GM12874 (cell line): Measurements from ENCODE around the gene WDR45.

Experiments
- TF ChIP-seq, protein P1 (sequence below): IDR thresholded peaks from 2 replicates; pipeline ENCODE4 v1.5.1; 2011; ENCODE audit warnings: low read depth, mild to moderate bottlenecking, control low read depth, low read length, moderate library complexity; ENCODE audit not compliant: insufficient read depth

Gene WDR45

DNA sequence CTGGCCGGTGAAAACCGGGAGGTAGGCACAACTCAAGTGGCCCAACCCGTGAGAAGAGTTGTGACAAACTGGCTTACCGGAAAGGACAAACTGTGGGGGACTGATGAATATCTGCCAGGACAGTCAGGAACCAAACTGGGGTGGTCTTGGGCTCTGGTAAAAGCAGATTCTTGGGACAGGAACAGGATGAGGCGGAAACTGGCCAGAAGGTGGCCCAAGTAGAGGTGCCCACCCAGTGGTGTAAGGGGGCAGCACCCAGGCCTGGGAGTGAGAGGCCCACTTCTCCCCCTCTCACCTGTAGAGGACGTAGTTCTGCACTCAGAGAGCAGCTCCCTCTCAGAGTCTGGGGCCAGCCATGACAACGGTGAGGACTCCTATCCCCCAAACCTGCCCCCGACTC, 15.0 kb downstream of the WDR45 start:
- TF ChIP-seq, protein P1, sequence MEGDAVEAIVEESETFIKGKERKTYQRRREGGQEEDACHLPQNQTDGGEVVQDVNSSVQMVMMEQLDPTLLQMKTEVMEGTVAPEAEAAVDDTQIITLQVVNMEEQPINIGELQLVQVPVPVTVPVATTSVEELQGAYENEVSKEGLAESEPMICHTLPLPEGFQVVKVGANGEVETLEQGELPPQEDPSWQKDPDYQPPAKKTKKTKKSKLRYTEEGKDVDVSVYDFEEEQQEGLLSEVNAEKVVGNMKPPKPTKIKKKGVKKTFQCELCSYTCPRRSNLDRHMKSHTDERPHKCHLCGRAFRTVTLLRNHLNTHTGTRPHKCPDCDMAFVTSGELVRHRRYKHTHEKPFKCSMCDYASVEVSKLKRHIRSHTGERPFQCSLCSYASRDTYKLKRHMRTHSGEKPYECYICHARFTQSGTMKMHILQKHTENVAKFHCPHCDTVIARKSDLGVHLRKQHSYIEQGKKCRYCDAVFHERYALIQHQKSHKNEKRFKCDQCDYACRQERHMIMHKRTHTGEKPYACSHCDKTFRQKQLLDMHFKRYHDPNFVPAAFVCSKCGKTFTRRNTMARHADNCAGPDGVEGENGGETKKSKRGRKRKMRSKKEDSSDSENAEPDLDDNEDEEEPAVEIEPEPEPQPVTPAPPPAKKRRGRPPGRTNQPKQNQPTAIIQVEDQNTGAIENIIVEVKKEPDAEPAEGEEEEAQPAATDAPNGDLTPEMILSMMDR, result no peak

GRCh38 chrX:49064303-49064702, 15.4 kb downstream of the WDR45 start:
- TF ChIP-seq, protein P1, result no peak

GRCh38 chrX:49063715-49064114, 16.0 kb downstream of the WDR45 start:
- TF ChIP-seq, protein P1, result no peak

GRCh38 chrX:49061916-49062315, 17.8 kb downstream of the WDR45 start:
- TF ChIP-seq, protein P1, result no peak

DNA sequence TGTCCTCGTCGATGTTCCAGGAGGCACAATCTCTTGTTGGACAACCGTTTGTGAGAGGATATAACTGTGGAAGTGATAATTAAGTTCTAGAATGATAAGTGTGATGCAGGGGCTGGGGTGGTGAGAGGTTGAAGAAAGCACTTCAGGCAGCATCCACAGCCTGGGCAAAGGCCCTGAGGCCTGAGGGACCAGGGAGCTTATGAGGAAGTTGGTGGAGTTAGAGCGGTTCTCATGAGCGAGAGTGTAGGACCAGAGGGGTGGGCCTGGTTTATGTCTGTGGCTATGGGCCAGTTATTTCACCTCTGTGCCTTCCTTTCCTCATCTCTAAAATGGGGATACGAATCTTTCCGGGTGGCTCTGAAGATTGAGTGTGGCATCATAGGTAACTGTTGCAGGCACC, 18.2 kb downstream of the WDR45 start:
- TF ChIP-seq, protein P1, result no peak

DNA sequence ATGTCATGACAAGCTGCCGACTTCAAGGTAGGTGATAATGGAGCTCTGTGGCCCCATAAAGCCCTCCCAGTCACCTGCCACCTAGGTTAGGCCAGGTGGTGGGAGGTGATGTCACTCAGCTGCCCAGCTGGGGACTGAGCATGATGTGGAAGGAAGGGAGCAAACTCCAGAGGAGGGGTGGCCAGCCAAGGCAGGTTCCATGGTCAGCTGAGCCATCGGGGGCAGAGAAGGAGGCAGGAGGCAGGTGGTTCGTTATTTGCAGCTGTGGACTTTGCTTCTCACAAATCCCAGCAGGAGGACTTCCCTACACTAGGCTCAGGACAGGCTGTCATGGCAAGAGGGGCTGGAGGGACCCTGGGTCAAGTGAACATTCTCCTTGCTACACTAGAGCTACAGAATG, 18.8 kb downstream of the WDR45 start:
- TF ChIP-seq, protein P1, result no peak

DNA sequence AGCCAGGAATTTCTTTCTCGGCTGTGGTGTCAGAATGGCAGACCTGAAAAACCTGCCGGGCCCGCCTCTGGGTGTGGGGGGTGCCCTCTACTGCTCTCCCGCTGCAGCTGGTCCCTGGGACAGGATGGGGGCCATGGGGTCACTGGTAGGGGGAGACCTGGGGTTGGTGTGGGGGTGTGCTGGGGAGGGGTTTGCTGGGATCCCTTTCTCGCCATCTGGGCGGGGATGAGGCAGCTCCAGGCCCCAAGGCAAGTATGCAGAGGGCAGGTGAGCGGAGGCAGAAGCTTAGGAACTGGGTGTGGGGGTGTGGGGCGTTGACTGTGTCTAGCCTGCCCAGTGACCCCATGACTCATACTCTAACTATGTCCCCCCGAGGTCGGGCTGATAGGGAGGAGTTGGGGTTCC, 20.0 kb downstream of the WDR45 start:
- TF ChIP-seq, protein P1, result no peak

DNA sequence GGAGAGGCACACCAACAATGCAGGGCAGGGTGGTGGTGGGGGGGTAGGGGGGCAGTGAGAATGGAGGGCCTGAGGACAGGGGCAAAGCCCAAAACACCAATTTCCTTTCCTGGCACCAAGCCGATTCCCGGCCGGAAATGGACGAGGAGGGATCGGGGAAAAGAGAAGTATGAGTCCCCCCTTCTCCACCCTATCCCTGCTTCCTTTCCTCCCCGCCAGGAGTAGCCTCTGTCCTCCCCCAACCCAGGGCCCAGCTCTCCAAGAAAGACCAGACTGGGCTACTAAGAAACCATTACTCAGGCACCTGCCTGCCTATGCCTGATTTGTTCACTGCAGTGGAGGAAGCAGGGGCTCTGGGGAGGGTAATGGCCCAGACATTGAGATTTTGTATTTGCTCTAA, 20.5 kb downstream of the WDR45 start:
- TF ChIP-seq, protein P1, result no peak
